ENCODE results near the gene TMEM218.

GRCh38 chr11:125088576-125089455 lies 22.6 kb downstream of the TMEM218 start:
- TF ChIP-seq CTCF (IDR thresholded peaks at IDR 0.05), result no peak
- TF ChIP-seq POLR2A (IDR thresholded peaks at IDR 0.05), result no peak
